GM08714 (cell line): ENCODE results near the gene DHRS7B.
"Not testable (repeated sequence)": the region's sequence is repeated elsewhere in the genome, so short reads cannot be mapped to it uniquely, and the experiment has no call there.

Experiments
- H3K4me3 ChIP-seq: fragments of 200-500 bp; sonication (Bioruptor generic); 2 replicates; pipeline ENCODE4 v1.5.1; 2014; ENCODE audit warnings: mild to moderate bottlenecking, low read length, inconsistent platforms
- ZNF274 ChIP-seq: IDR thresholded peaks from 2 replicates; pipeline ENCODE4 v1.6.1; 2012; ENCODE audit warnings: mild to moderate bottlenecking, low read depth, low read length

The DHRS7B gene

DNA sequence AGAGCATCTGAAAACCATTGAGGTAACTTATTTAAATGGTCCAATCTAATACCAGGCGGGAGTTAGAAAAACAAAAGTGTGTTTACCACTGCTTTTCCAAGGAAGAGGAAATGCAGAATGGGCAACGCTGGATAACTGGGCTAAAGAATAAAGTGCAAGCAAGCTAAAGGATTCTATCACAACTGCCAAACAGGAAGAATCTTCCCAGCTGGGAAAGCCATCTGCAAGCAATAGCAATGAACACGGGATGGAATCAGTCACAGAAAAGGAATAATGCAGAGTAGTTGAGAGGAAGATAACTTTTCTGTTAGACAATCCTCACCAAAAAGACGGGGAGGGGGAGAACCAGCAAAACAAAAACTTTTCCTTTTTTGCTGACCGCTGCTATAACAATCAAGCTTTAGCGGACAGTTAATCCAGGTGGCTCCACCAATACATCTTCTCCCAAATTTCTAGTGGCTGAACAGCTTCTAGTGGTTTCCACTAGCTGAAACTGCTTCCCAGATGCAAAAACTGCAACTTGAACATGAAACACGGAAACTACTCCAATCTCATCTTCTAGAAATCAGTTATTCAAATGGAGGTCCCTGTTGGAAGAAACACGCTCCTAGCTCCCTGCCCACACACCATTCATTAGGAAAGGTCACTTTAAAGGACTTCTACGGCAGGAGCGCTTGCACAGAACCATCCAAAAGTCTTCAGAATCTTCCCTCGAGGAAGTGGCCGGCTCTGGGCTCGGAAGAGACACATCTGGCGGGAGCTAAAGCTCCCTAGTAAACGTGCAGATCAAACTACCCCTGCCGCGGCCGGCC, 86.3 kb downstream of the DHRS7B start:
- no peak for TF ChIP-seq ZNF274
- H3K4me3 ChIP-seq: peak overlapping the region; percentile 90

DNA sequence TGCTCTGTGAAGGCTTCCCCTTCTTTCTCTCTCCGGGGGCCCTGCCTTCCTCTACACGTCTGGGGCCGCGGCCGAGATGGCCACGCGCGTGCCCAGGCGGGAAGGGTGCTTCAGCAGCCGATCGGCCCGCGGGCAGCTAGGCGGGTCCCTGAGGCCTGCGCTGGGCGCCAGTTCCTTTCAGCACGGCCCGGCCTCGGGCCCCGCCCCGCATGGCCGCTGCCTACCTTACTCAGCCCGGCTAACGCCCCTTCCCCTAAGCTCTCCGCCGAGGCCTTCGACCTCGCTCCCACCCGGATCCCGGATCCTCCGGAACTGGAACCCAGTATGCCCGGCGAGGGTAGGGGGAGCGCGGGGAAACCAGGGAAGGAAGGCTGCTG, 86.9 kb downstream of the DHRS7B start:
- peak overlapping the region; percentile 90 for H3K4me3 ChIP-seq

DNA sequence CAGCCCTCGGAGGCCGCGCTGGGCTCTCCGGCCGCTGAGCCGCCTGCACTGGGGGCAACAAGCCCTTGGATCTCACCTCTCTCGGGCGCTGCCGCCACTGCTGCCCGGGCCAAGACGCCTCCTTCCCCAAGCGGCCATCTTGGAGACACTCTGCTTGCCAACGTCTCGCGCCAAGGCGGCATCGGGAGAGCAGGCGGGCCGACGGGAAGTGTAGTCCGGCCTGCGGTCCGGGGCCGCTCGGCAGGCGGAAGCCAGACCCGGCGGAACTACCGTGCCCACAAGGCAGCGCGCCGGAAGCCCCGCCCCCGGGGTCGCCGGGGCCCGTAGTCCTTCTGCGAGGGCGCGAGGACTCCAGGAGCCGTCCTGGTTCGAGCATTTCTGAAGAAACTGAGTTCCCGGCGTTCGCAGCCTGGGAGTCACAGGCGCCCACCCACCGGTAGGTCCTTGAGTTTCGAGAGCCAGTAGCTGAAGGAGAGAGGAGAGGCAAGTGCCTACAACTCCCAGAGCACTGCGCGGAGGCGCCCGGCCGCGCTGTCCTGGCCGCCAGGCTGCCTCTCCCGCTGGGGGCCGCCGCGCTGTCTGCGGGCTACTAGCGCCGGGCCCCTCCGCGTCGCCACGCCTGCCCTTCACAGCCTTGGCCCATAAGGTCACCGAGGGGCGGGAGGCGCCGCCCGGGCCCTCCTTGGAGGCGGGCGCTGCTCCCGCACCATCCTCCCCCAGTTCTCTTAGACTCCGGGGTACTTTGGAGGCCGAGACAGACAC, 87.4 kb downstream of the DHRS7B start, which contains the start of gene TMEM11:
Gene TMEM11, minus strand, starts transcription at position 147 of the 762 bp plus-strand sequence. Its CDS starts 9 bp downstream, at position 138.
- H3K4me3 ChIP-seq: peak within 1 kb of the TSS; percentile 96
- TF ChIP-seq ZNF274: no peak

More for the DNA sequence above, 86.9 kb downstream of the DHRS7B start:
- no peak for TF ChIP-seq ZNF274

DNA sequence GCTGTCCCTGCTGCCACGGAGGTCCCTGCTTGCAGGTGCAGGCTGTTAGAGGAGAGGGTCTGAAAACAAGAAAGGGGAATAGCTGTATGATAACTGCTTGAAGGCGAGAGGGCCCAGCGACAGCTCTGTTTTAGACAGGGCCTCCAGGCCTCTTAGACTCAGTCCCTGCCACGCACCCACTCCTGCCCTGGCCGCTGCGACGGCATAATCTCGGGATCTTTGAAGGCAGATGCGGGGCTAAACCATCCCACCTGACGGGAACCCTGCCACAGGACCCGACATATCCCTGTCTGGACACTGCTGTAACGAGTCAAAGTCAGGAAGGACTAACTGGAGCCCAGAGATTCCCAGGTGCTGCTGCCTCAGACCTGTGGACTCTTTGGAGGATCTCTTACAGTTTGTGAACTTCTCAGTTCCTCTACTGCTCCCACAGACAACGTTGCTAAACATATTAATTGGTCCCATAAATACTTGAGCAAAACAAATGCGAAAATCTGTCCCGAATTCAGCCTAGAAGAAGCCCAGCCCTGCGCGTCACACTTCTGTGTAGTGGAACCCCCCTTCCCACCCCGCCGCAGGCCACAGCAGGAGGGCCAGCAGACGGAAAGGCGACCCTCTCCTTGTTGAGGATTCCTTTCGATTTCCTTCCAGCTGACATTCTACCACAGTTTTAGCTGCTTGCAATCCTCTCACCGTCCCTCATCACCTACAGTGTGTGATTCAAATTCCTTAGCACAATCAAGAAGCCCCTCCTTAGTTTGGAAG, 88.2 kb downstream of the DHRS7B start:
- TF ChIP-seq ZNF274: no peak
- H3K4me3 ChIP-seq: peak overlapping the region; percentile 96

DNA sequence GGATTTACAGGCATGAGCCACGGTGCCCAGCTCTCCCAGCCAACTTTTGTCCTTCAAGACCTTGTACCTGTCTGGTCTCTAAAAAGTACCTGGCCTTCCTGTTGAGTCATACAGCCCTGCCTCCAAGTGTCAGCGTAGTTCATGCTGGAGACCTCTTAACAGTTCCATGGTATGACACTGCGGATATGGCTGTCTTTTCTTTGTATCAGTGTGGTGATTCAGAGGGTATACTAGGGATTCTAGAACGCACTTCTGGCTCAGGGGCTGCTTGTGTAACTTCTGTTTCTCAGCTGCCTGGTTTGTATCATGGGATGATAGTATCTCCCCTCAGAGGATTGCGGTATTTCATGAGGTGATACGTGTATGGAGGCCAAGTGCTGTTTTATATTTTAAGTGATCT, 89.2 kb downstream of the DHRS7B start:
- no peak overlapping the region for H3K4me3 ChIP-seq
- TF ChIP-seq ZNF274: no peak

DNA sequence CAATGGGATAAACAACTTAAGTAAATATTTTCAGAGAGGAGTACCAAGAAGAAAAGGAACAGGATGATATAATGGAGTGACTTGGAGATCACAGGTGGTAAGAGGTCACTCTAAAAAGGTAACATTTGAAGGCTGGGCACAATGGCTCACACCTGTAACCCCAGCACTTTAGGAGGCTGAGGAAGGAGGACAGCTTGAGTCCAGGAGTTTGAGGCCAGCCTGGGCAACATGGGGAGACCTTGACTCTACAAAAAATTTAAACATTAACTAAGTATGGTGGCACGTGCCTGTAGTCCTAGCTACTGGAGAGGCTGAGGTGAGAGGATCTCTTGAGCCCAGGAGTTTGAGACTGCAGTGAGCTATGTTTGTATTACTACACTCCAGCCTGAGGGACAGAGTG, 90.6 kb downstream of the DHRS7B start:
- TF ChIP-seq ZNF274: no peak
- no peak overlapping the region for H3K4me3 ChIP-seq

DNA sequence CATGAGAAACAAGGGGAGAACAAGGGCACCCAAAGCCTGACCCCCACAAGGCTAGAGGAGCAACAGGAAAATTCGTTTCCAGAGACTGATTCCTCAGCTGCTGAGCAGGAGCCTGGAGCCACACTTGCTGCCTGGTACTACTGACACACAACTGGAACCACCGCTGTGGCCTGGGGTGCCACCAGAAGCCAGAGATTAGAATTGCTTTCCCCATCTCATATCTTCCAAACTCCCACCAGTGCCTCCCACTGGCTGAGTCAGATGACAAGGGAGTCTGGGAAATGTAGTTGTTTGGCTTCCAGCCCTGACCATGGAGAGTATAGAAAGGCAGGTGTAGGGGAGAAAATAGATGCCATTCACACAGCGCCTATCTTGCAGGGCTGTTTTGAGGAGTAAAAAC, 91.3 kb downstream of the DHRS7B start:
- H3K4me3 ChIP-seq: no peak overlapping the region

DNA sequence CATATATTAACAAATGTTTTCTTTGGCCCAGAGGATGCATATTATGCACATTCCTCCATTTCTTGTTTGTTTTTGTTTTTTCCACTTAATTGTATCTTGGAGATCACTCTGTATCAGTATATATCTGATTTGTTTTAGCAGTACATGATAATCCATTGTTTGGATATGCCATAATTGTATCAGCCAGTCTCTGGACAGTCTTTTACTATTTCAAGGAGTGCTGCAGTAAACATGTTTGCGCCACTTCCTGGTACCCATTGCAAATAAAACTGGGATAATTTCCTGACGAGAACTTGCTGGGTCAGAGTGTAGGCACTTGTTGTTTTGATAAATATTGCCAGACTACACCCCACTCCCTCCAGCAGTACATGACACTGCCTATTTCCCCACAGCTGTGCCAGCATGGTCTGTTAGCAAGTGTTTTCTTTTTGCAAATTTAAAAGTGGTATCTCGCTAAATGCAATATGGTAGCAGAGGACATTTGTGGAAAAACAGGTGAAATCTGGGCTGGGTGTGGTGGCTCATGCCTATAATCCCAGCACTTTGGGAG, 92.1 kb downstream of the DHRS7B start:
- H3K4me3 ChIP-seq: no peak overlapping the region
- no peak for TF ChIP-seq ZNF274

More for the DNA sequence above, 91.3 kb downstream of the DHRS7B start:
- no peak for TF ChIP-seq ZNF274

DNA sequence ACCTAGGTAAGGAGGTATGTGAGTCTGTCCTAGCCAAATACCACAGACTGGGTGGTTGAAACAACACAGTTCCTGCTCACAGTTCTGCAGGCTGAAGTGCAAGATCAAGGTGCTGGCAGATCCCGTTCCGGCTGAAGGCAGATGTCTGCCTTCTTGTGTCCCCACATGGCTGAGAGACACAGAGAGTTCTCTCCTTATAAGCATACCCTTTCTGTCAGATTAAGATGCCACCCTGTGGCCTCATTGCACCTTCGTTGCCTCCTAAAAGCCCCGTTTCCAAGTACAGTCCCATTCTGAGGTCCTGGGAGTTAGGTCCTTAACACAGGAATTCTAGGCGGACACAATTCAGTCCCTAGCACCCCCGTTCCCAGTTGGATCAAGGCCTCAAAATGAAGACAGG, 96.3 kb downstream of the DHRS7B start:
- TF ChIP-seq ZNF274: no peak
- no peak overlapping the region for H3K4me3 ChIP-seq

DNA sequence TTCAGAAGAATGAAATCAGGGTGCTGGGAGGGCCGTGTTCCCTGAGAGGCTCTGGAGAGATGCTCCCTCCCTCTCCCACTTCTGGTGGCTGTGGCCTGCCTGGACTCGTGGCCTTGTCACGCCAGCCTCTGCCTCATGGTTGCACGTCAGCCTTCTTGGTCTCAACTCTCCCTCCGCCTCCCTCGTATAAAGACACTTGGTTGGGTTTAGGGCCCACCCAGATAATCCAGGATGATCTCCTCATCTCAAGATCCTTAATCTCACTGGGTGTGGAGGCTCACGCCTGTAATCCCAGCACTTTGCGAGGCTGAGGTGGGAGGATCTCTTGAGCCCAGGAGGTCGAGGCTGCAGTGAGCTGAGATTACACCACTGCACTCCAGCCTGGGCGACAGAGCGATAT, 100.5 kb downstream of the DHRS7B start:
- H3K4me3 ChIP-seq: not testable (repeated sequence)

DNA sequence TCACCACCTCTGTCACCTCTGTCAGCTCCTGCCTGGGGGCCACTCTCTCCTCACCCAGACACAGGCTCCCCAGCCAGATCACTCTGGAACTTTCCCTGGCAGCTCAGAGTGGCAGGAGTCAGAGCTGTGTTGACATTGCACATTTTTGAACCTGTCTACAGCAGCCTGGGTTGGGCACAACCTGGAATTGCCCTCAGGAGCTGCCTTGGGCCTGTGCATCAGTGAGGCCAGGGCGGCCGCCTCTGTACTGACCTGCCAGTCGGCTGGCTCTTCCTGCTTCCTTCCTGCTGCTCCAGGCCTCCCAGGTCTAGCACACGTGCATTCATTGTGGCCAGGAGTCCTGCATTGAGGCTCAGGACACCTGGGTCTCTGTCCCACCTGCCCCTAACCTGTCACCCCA, 101.3 kb downstream of the DHRS7B start:
- TF ChIP-seq ZNF274: no peak
- no peak overlapping the region for H3K4me3 ChIP-seq

DNA sequence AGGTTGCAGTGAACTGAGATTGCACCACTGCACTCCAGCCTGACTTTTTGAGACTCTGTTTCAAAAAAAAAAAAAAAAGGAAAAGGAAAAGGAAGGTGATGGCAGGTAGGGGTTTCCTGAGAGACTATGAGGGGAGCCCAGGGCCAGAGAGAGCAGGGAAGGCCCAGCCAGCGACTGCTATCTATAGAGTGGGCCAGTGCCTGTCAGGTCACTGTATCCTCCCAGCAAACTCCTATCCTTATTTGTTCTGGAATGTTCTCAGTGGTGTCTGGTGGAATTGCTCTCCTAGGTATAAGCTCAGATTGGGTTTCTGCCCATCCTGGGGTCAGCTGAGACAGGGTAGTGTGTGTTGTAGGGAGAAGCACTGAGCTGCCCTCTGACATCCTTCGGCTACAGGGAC, 102.1 kb downstream of the DHRS7B start:
- no peak overlapping the region for H3K4me3 ChIP-seq
- no peak for TF ChIP-seq ZNF274

DNA sequence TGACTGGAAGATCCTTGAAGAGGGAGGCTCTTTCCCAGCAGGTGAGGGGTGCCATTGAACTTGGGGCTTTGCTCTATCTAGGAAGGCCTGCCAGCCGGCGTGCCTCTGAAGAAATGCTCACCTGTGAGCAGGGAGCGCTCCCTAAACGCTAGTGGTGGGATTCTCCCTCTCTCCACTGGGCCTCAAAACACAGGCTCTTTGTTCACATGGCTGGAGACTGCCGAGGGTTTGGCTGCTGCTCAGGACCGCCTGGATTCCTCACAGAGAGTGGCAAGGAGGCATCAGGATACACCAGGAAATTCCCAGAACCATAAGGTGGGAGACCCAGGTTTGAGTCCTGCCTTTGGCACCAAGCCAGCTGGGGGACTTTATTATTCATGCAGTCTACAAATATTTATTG, 104.8 kb downstream of the DHRS7B start:
- H3K4me3 ChIP-seq: no peak overlapping the region
- no peak for TF ChIP-seq ZNF274
